Middle frontal gyrus (tissue), 1 donor: ENCODE results near the gene WNT11.

Source experiments
- DNase-seq: peaks from one replicate; pipeline ENCODE4 v3.0.0-alpha.2; 2015; ENCODE audit warnings: low spot score; ENCODE audit errors: extremely low spot score

Gene WNT11

GRCh38 chr11:76238551-76238950 lies 32.2 kb upstream of the WNT11 start:
- DNase-seq: no peak

GRCh38 chr11:76237914-76238313 lies 31.6 kb upstream of the WNT11 start:
- DNase-seq: no peak

- DNase-seq: no peak
These were observed 30.8 kb upstream of the WNT11 start for GRCh38 chr11:76237000-76237649.

GRCh38 chr11:76236092-76236999 lies 30.0 kb upstream of the WNT11 start:
- DNase-seq: peak; percentile 9

- DNase-seq: peak; percentile 92
These were observed 29.2 kb upstream of the WNT11 start for GRCh38 chr11:76235233-76236091.

GRCh38 chr11:76234416-76235232 lies 28.3 kb upstream of the WNT11 start:
- DNase-seq: peak; percentile 39

GRCh38 chr11:76234021-76234415 lies 27.7 kb upstream of the WNT11 start:
- no peak for DNase-seq

GRCh38 chr11:76233196-76233921 lies 27.1 kb upstream of the WNT11 start:
- DNase-seq: no peak

- DNase-seq: no peak
These were observed 25.8 kb upstream of the WNT11 start for GRCh38 chr11:76232026-76232665.

- no peak for DNase-seq
These were observed 24.9 kb upstream of the WNT11 start for GRCh38 chr11:76231121-76231738.

GRCh38 chr11:76230392-76230791 lies 24.1 kb upstream of the WNT11 start:
- no peak for DNase-seq

GRCh38 chr11:76229690-76230240 lies 23.5 kb upstream of the WNT11 start:
- no peak for DNase-seq

GRCh38 chr11:76228875-76229149 lies 22.5 kb upstream of the WNT11 start:
- DNase-seq: no peak

GRCh38 chr11:76228071-76228874 lies 22.0 kb upstream of the WNT11 start:
- no peak for DNase-seq

- no peak for DNase-seq
These were observed 20.3 kb upstream of the WNT11 start for GRCh38 chr11:76226626-76227025.

- no peak for DNase-seq
These were observed 18.9 kb upstream of the WNT11 start for GRCh38 chr11:76225122-76225611.

- no peak for DNase-seq
These were observed 18.3 kb upstream of the WNT11 start for GRCh38 chr11:76224461-76225121.

- no peak for DNase-seq
These were observed 15.1 kb upstream of the WNT11 start for GRCh38 chr11:76221365-76221764.
